GM19324 (cell line): ENCODE measurements around the gene LMBRD2.

ENCODE experiments used
- ATAC-seq: cut with Tn5 transposase; IDR thresholded peaks from one replicate; pipeline ENCODE4 v1.9.1; 2021; ENCODE audit warnings: mild to moderate bottlenecking, moderate library complexity; ENCODE audit not compliant: unreplicated experiment, low FRiP score

LMBRD2 gene

DNA sequence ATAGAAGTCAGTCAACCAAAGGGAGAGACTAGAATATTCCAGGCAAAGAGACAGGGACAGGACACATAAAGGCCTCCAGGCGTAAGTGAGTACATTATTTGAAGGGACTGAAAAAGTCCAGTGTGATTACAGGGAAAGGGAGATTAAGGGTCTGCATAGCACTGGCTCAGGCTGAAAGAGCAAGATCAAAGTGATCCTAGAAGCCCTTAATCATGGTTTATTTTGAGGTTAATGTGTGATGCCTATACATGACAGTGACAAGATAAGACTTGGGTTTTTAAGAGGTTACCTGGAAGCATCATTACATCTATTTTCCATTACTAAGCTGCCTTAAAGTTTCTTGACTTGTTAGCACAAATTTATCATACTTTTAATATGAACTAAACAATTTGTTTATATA, 25.8 kb downstream of the LMBRD2 start:
- no peak for ATAC-seq

GRCh38 chr5:36111238-36111637, 40.4 kb downstream of the LMBRD2 start:
- no peak for ATAC-seq

- ATAC-seq: no peak
These were observed 42.8 kb downstream of the LMBRD2 start for GRCh38 chr5:36108758-36109460.

DNA sequence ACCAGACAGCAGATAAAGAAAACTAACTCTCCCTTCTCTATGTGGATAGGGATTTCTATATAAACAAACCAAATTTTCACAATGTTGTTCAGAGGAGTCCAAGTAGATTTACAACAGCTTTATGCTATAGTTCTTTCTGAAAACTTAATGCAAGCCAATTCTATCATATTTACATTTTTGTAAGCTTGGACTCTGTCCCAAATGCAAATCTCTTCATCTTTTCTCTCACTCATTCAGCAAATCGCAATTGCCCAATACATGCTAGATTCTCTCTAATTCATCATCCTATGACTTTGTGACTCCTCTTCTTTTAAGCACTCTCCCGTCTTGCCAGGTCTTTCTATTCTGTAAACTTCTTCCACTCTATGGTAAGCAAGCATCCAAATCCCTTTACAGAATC, 45.9 kb downstream of the LMBRD2 start:
- ATAC-seq: no peak

DNA sequence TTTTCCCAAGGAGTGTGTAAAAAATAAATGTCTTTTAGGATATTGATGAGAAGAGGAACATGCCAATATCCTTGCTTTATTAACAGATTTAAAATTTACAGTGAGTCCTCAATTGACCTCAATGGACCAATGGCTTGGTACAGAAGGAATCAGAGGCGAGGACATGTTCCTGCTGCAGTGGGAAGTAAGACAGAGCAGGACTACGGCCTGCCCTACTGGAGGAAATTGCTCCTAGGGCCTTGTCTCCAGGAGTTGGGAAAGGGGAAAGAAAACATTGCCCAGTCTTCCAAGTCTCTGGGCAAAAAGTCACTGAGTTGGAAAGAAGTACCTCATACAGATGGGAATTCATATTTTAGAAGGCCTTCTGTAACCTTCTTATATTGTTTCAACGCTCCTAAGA, 51.9 kb downstream of the LMBRD2 start:
- ATAC-seq: no peak

DNA sequence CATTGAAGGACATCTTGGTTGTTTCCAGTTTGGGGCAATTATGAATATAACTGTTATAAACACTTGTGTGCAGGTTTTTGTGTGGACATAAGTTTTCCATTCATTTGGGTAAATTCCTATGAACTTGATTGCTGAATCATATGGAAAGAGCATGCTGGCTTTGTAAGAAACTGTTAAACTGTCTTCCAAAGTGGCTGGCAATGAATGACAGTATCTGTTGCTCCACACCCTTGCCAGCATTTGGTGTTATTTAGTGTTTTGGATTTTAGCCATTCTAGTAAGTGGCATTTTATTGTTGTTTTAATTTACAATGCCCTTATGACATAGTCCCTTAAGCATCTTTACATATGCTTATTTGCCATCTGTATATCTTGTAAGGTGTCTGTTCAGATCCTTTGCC, 55.2 kb downstream of the LMBRD2 start:
- ATAC-seq: no peak

DNA sequence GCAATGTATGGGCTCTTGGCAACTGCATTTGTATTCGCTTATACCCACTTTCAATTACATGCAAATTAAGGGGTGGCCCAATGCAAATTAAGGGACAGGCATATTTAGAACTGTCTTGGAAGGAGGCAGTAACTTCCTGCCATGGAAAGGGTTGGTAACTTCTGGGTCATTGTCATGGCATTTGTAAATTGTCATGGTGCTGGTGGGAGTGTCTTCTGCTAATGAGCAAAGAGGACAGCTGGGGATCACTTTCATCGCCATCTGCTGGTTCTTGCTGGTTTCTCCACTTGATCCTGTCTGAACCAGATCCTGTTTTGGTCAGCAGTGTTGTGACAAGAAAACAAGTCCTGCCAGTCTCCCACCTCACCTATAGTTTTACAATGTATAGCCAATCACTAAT, 61.7 kb downstream of the LMBRD2 start:
- peak; percentile 71 for ATAC-seq

- ATAC-seq: peak; percentile 81
These were observed 72.4 kb downstream of the LMBRD2 start for GRCh38 chr5:36079200-36079781.

DNA sequence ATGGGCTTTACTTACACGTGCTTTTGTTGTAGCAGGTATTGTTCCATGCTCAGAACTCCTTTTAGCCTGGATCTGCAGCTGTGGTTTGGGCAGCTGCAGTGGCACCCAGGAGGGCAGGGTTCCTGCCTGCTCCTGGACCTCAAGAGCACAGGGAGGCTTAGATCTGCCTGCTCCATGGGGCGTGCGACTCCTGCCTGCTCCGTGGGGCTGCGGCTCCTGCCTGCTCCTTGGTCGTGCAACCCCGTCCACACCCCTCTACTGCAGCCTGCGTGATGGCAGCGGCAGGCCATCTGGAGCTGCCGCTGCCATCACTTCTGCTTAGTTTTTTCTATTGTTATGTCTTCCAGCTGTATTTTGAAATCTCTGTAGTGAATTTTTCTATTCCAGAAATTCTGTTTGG, 73.3 kb downstream of the LMBRD2 start:
- ATAC-seq: no peak

GRCh38 chr5:36073595-36074216, 78.0 kb downstream of the LMBRD2 start:
- ATAC-seq: peak; percentile 79

DNA sequence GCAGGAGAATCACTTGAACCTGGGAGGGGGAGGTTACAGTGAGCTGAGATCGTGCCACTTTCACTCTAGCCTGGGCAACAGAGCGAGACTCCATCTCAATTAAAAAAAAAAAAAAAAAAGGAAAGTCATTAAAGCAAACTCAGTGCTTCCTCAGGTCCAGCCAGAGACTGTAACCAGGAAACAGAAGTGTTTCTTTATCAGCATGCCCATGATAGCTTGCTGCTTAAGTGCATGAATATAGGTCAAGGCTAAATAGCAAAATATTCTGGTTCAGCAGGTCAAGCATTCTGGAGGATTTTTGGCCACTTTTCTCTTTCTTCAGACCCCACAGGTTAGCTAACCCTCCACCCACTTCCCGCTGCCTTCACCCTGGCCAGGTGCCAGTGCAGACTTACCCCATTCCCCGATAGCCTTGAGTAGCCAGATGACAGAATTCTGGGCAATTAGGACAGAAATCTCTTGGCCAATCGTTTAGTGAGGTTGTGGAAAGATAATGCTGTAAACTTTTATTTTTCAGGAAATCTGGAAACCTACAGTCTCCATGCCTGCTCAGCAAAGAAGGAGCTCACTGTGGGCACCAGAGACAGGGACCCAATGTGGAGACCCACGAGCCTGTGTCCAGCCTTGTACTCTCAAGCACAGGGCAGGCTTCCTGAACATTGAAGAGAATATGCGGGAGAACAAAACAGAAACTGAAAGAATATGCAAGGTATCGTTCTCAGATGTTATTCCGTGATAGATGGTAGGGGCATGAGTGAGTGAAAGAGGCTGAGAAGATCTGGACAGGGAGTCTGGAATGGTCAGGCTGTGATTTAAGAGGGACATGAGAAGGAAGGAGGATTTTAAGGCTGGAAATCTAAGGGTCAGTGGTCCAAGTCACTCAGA, 80.8 kb downstream of the LMBRD2 start:
- ATAC-seq: no peak

DNA sequence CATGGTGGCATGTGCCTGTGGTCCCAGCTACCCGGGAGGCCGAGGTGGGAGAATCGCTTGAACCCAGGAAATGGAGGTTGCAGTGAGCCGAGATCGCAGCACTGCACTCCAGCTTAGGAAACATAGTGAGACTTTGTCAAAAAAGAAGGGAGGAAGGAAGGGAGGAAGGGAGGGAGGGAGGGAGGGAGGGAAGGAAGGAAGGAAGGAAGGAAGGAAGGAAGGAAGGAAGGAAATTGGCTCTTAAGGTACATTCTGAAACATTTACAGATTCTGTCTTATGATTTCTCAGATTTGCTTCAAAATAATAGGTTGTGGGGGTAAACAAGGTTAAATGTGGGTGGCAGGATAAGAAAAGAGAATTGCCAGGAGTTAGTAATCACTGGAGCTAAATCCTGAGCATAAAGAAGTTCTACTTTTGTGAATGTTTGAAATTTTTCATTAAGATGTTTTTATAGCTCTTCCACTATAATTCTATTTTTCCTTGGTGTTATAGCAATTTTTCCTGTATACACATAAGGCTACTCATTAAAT, 82.9 kb downstream of the LMBRD2 start:
- ATAC-seq: no peak

- no peak for ATAC-seq
These were observed 85.0 kb downstream of the LMBRD2 start, which contains the start of gene UGT3A2 for GRCh38 chr5:36066540-36067210. Gene UGT3A2 (minus strand): TSS chr5:36066882. CDS start chr5:36066789, 93 bp downstream.

DNA sequence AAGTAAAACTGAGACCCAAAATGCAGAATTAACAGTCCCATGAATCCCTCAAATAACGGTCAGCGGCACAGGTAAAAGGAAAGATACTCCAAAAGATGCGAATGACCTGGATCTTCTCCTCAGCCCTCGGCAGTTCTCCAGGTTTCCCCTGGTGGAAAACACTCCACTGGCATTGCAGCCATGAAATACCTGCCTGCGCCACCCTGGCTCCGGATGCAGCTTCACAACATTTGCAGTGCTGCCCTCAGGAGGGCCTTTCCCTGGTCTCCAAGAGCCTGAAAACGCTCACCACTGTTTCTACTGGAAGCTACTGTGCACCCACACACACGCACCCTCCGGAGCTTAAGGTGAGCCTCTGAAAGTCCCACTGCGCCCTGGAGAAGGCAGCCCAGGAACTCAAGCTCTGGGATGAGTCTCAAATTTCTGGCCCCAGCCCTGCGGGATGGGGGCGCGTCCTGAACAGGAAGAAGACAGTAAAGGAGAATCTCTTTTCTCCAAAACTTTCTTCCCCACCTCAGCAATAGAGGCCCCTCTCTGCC, 85.6 kb downstream of the LMBRD2 start:
- no peak for ATAC-seq

DNA sequence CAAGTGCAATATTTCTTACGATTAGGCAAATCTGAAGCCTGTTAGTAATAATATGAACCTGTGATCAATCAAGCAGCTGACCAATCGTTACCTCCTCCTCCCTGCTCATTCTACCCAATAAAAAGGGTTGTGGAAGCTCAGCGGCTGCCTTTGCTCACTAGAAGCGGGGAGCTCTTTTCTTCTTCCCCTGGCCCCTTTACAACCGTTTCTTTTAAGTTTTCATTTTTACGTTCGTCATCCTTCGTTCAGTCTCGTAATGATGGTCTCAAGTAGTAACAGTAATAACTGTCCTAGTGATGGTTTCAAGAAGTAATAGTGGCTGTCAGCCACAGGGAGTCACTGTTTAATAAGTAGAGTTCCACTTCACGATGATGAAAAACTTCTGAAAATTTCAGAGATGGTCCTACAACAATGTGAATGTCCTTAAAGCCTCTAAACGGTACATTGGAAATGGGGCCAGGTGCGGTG, 91.2 kb downstream of the LMBRD2 start:
- peak; percentile 59 for ATAC-seq

DNA sequence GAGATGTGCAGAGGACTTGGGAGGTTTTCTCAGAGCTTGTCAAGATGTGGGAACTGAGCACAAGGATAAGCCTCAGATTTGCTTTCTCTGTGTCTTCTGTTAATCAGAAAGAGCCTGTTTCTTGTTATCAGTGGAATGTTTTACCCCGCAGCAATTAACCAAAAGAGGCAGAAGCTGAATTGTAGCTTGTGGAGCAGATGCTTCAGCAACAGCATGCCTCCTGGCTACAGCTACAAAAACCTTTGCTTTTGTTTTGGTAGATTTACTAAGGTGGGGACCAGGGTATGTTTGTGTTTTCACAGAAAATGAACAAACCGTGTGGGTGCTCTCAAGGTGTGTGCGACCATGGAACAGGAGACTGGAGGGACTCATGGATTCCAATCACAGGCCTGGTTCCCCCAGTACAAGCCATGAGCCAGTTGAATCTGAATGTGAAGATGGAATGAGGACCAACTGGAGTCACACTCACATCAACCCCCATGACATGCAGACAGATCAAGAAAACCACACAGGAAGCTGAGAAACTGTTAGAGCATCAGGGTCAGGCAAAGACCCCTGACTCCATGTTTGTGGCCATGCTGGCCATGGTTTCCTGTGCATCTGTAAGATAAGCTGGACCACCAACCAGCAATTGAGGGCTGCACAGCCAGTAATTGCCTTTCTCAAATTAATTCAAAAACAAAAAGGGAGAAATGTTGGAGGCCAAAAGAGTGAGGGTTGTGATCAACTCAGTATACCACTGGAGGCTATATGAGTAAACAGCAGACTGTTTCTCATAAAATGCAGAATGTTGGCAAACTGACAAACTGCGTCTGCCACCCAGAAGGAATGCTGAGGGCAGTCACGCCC, 91.9 kb downstream of the LMBRD2 start:
- no peak for ATAC-seq

DNA sequence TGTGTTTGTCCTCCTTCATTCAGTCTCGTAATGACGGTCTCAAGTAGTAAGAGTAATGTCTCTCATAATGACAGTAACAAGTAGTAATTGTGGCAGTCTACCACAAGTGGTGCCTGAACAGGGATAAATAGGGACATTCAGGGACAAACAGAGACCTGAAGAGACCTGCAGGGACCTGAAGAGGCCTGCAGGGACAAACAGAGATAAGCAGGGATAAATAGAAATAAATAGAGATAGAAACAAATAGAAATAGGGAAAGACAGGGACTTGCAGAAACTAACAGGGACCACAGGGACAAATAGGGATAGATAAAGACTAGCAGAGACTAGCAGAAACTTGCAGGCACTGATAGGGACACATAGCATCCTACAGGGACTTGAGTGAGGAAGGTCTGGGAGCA, 92.9 kb downstream of the LMBRD2 start:
- no peak for ATAC-seq

GRCh38 chr5:36057386-36057785, 94.3 kb downstream of the LMBRD2 start:
- no peak for ATAC-seq

- ATAC-seq: no peak
These were observed 95.3 kb downstream of the LMBRD2 start for GRCh38 chr5:36056422-36056821.
